HCT116 (cell line): ENCODE results near the gene NIPAL1. TPM values are rescaled to one million over a fixed set of nuclear protein-coding genes. Genes with fewer than 3 reads are reported as not detected.

Source experiments
- ATAC-seq: fragments of 200-7000 bp; cut with Tn5 transposase; 2 replicates; pipeline ENCODE4 v1.9.1; 2020; ENCODE audit warnings: mild to moderate bottlenecking, moderate library complexity
- BruUV-seq: library from RNA; stranded (reverse); fragments of 400-500 nt; replicated peaks from 2 replicates; lab custom pipeline; 2021; lab: Mats Ljungman, UMichigan
- CTCF ChIA-PET: fragments of 300-600 bp; sonication (Branson Sonifier 250); formaldehyde crosslinking; loops from one replicate; lab custom pipeline; 2021; ENCODE audit warnings: antibody characterized with exemption; lab: Charles Lee
- POLR2A ChIA-PET: fragments of 300-600, 350-600 bp; sonication (Branson Sonifier 250); formaldehyde crosslinking; loops from one replicate; lab custom pipeline; 2021; ENCODE audit warnings: antibody characterized with exemption; lab: Charles Lee
- RAD21 ChIA-PET, 2 experiments: fragments of 300-600 bp; sonication (Branson Sonifier 250); formaldehyde crosslinking; loops; one replicate each; lab custom pipeline; 2023; ENCODE audit warnings: low total read pairs in 2 of 2; ENCODE audit not compliant: uncharacterized antibody in 2 of 2, unreplicated experiment in 2 of 2, low non-redundant PET in 1 of 2; lab: Charles Lee
- DNase-seq: peaks from one replicate; pipeline ENCODE4 v3.0.0-alpha.2; 2010; ENCODE audit warnings: low read depth, low spot score
- H2AFZ ChIP-seq: fragments of 200-600 bp; shearing (Covaris generic), sonication (generic); 2 replicates; pipeline ENCODE4 v1.6.1; 2017; ENCODE audit warnings: low read depth, mixed run types, mixed read lengths, antibody characterized with exemption, low read length; ENCODE audit not compliant: poor library complexity, severe bottlenecking
- H3K27ac ChIP-seq: 2 replicates; pipeline ENCODE4 v1.5.1; 2012; ENCODE audit warnings: low read depth, low read length
- H3K27me3 ChIP-seq: fragments of 200-600 bp; sonication (generic); 2 replicates; pipeline ENCODE4 v1.6.1; 2016; ENCODE audit warnings: mixed run types, low read length, mixed read lengths; ENCODE audit not compliant: insufficient read depth
- H3K36me3 ChIP-seq, 2 experiments: fragments of 200-500 bp in 1 of 2; fragments of 200-600 bp in 1 of 2; sonication (Bioruptor generic) in 1 of 2; sonication (generic) in 1 of 2; 2 replicates each; pipeline versions ENCODE4 v1.5.1 to v1.6.1; 2014 to 2016; ENCODE audit warnings: low read length in 2 of 2, inconsistent platforms in 1 of 2, mixed read lengths in 1 of 2, mixed run types in 1 of 2; ENCODE audit not compliant: insufficient read depth in 2 of 2, control insufficient read depth in 1 of 2
- H3K4me1 ChIP-seq, 2 experiments: fragments of 200-600 bp in 1 of 2; sonication (generic) in 1 of 2; 2 replicates each; pipeline versions ENCODE4 v1.5.1 to v1.6.1; 2012 to 2017; ENCODE audit warnings: low read length in 2 of 2, inconsistent platforms in 1 of 2, mild to moderate bottlenecking in 1 of 2, mixed read lengths in 1 of 2, mixed run types in 1 of 2, moderate library complexity in 1 of 2; ENCODE audit not compliant: insufficient read depth in 2 of 2, control insufficient read depth in 1 of 2
- H3K4me2 ChIP-seq: fragments of 200-600 bp; sonication (generic); 2 replicates; pipeline ENCODE4 v1.6.1; 2017; ENCODE audit warnings: mixed run types, low read length, mixed read lengths
- H3K4me3 ChIP-seq, 2 experiments: fragments of 200-600 bp in 1 of 2; sonication (generic) in 1 of 2; replicated peaks in 1 of 2; 2 replicates each; pipeline ENCODE4 v1.5.1; 2011 to 2016; ENCODE audit warnings: low read length in 2 of 2, control low read depth in 1 of 2, low read depth in 1 of 2, mild to moderate bottlenecking in 1 of 2, mixed read lengths in 1 of 2, mixed run types in 1 of 2
- H3K79me2 ChIP-seq: fragments of 200-600 bp; sonication (generic); 2 replicates; pipeline ENCODE4 v1.6.1; 2017; ENCODE audit warnings: mild to moderate bottlenecking, mixed run types, low read length, moderate library complexity, mixed read lengths; ENCODE audit not compliant: insufficient read depth
- H3K9ac ChIP-seq: fragments of 200-600 bp; sonication (generic); 2 replicates; pipeline ENCODE4 v1.6.1; 2016; ENCODE audit warnings: low read length, mixed read lengths
- H3K9me2 ChIP-seq: fragments of 200-600 bp; sonication (generic), shearing (Covaris generic); 2 replicates; pipeline ENCODE4 v1.6.1; 2017; ENCODE audit warnings: mixed run types, mild to moderate bottlenecking, moderate library complexity; ENCODE audit not compliant: insufficient read depth
- H3K9me3 ChIP-seq, 2 experiments: fragments of 200-500 bp in 1 of 2; fragments of 200-600 bp in 1 of 2; sonication (Bioruptor generic) in 1 of 2; sonication (generic) in 1 of 2; 2 replicates each; pipeline ENCODE4 v1.6.1; 2014 to 2017; ENCODE audit warnings: low read length in 2 of 2, mixed read lengths in 2 of 2, inconsistent platforms in 1 of 2, low read depth in 1 of 2, mild to moderate bottlenecking in 1 of 2, mixed run types in 1 of 2, moderate library complexity in 1 of 2; ENCODE audit not compliant: control insufficient read depth in 1 of 2, insufficient read depth in 1 of 2
- H4K20me1 ChIP-seq: fragments of 200-600 bp; sonication (generic), shearing (Covaris generic); 2 replicates; pipeline ENCODE4 v1.6.1; 2017; ENCODE audit warnings: mixed run types, mild to moderate bottlenecking, moderate library complexity; ENCODE audit not compliant: insufficient read depth
- CBX3 ChIP-seq: IDR thresholded peaks from 2 replicates; pipeline ENCODE4 v1.6.1; 2012; ENCODE audit warnings: low read depth
- CEBPB ChIP-seq: IDR thresholded peaks from 2 replicates; pipeline ENCODE4 v1.6.1; 2012; ENCODE audit warnings: low read depth
- CTCF ChIP-seq, 3 experiments: fragments of 200-600 bp in 1 of 3; sonication (generic) in 1 of 3; IDR thresholded peaks in 2 of 3; conservative IDR thresholded peaks in 1 of 3; 2 replicates each; pipeline ENCODE4 v1.5.1; 2012 to 2017; ENCODE audit warnings: low read depth in 2 of 3, low read length in 2 of 3, antibody characterized with exemption in 1 of 3, borderline replicate concordance in 1 of 3, control low read depth in 1 of 3, mild to moderate bottlenecking in 1 of 3, mixed read lengths in 1 of 3, mixed run types in 1 of 3, moderate library complexity in 1 of 3; ENCODE audit not compliant: insufficient read depth in 1 of 3
- EGR1 ChIP-seq: IDR thresholded peaks from 2 replicates; pipeline ENCODE4 v1.6.1; 2012; ENCODE audit warnings: low read depth
- EZH2 ChIP-seq: fragments of 200-600 bp; sonication (generic); IDR thresholded peaks from 2 replicates; pipeline ENCODE4 v1.6.1; 2017; ENCODE audit warnings: antibody characterized with exemption, mixed run types
- EZH2phosphoT487 ChIP-seq: fragments of 200-600 bp; IDR thresholded peaks from 2 replicates; pipeline ENCODE4 v1.6.1; 2018; ENCODE audit warnings: antibody characterized with exemption, borderline replicate concordance
- JUND ChIP-seq: IDR thresholded peaks from 2 replicates; pipeline ENCODE4 v1.6.1; 2012
- POLR2A ChIP-seq: IDR thresholded peaks from 2 replicates; pipeline ENCODE4 v1.7.0; 2011; ENCODE audit warnings: borderline replicate concordance; ENCODE audit not compliant: insufficient read depth, insufficient read length; ENCODE audit errors: extremely low read depth
- POLR2AphosphoS5 ChIP-seq: IDR thresholded peaks from 2 replicates; pipeline ENCODE4 v1.6.1; 2011; ENCODE audit warnings: mild to moderate bottlenecking, low read depth, low read length, moderate library complexity
- RAD21 ChIP-seq: IDR thresholded peaks from 2 replicates; pipeline ENCODE4 v1.6.1; 2012; ENCODE audit warnings: low read depth, mild to moderate bottlenecking
- SP1 ChIP-seq: IDR thresholded peaks from 2 replicates; pipeline ENCODE4 v1.6.1; 2012; ENCODE audit warnings: low read depth
- SRF ChIP-seq: IDR thresholded peaks from 2 replicates; pipeline ENCODE4 v1.6.1; 2012; ENCODE audit warnings: low read depth
- TCF7L2 ChIP-seq: IDR thresholded peaks from 2 replicates; pipeline ENCODE4 v1.7.0; 2011; ENCODE audit warnings: borderline replicate concordance, inconsistent platforms; ENCODE audit not compliant: insufficient read depth, insufficient read length; ENCODE audit errors: extremely low read depth
- ZFX ChIP-seq: fragments of 450-650 bp; IDR thresholded peaks from 2 replicates; pipeline ENCODE4 v1.6.1; 2017
- ZNF274 ChIP-seq: fragments of 200-500 bp; sonication (Bioruptor generic); IDR thresholded peaks from 2 replicates; pipeline ENCODE4 v1.6.1; 2014; ENCODE audit warnings: mild to moderate bottlenecking, low read depth, low read length, inconsistent platforms
- intact Hi-C: fragments of 100-400 bp; cut with micrococcal nuclease; formaldehyde crosslinking; loops from 2 replicates; pipeline ENCODE4 v1.10.0; 2022
- total RNA-seq: library from RNA; stranded (reverse); gene quantifications from one replicate; pipeline ENCODE4 v1.2.1, GENCODE V29; 2021; ENCODE audit not compliant: unreplicated experiment
- TF ChIP-seq, protein P1 (sequence below): IDR thresholded peaks from 2 replicates; pipeline ENCODE4 v1.6.1; 2012; ENCODE audit warnings: low read depth
- TF ChIP-seq, protein P2 (sequence below): IDR thresholded peaks from 2 replicates; pipeline ENCODE4 v1.6.1; 2012
- TF ChIP-seq, protein P3 (sequence below): IDR thresholded peaks from 2 replicates; pipeline ENCODE4 v1.6.1; 2011; ENCODE audit warnings: mild to moderate bottlenecking, low read length, moderate library complexity; ENCODE audit not compliant: insufficient replicate concordance; ENCODE audit errors: extremely low read depth
- TF ChIP-seq, protein P4 (sequence below): IDR thresholded peaks from 2 replicates; pipeline ENCODE4 v1.6.1; 2012

The NIPAL1 gene
- total RNA-seq, 1 experiment from 2014 or later: 7.0 TPM

- TF ChIP-seq, protein P1, sequence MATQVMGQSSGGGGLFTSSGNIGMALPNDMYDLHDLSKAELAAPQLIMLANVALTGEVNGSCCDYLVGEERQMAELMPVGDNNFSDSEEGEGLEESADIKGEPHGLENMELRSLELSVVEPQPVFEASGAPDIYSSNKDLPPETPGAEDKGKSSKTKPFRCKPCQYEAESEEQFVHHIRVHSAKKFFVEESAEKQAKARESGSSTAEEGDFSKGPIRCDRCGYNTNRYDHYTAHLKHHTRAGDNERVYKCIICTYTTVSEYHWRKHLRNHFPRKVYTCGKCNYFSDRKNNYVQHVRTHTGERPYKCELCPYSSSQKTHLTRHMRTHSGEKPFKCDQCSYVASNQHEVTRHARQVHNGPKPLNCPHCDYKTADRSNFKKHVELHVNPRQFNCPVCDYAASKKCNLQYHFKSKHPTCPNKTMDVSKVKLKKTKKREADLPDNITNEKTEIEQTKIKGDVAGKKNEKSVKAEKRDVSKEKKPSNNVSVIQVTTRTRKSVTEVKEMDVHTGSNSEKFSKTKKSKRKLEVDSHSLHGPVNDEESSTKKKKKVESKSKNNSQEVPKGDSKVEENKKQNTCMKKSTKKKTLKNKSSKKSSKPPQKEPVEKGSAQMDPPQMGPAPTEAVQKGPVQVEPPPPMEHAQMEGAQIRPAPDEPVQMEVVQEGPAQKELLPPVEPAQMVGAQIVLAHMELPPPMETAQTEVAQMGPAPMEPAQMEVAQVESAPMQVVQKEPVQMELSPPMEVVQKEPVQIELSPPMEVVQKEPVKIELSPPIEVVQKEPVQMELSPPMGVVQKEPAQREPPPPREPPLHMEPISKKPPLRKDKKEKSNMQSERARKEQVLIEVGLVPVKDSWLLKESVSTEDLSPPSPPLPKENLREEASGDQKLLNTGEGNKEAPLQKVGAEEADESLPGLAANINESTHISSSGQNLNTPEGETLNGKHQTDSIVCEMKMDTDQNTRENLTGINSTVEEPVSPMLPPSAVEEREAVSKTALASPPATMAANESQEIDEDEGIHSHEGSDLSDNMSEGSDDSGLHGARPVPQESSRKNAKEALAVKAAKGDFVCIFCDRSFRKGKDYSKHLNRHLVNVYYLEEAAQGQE: no peak
- TF ChIP-seq, protein P2, sequence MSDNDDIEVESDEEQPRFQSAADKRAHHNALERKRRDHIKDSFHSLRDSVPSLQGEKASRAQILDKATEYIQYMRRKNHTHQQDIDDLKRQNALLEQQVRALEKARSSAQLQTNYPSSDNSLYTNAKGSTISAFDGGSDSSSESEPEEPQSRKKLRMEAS: no peak
- no peak for TF ChIP-seq SP1
- TF ChIP-seq, protein P3, sequence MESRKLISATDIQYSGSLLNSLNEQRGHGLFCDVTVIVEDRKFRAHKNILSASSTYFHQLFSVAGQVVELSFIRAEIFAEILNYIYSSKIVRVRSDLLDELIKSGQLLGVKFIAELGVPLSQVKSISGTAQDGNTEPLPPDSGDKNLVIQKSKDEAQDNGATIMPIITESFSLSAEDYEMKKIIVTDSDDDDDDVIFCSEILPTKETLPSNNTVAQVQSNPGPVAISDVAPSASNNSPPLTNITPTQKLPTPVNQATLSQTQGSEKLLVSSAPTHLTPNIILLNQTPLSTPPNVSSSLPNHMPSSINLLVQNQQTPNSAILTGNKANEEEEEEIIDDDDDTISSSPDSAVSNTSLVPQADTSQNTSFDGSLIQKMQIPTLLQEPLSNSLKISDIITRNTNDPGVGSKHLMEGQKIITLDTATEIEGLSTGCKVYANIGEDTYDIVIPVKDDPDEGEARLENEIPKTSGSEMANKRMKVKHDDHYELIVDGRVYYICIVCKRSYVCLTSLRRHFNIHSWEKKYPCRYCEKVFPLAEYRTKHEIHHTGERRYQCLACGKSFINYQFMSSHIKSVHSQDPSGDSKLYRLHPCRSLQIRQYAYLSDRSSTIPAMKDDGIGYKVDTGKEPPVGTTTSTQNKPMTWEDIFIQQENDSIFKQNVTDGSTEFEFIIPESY: no peak
Observed at GRCh38 chr4:48037117-48037462, 20.5 kb downstream of the NIPAL1 start (continued).

DNA sequence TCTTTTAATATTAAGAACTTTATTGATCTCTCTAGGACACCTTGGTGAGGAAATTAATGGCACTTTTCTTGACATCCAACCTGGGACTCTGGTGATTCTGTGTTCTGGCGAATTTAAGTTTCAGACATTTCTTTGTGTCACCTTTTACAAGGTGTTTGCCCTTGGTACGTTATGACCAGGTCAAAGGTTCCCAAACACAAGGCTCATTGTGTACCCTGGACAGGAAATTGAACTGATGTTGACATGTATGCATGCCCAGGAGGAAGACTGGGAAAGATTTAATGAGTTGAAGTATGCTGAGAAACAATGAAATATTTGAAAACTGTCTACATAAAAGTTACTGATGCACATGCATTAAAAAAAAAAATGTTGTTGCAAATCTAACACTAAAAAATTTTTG is 22.1 kb downstream of the NIPAL1 start:
- Histone ChIP-seq H3K27ac (no peak overlapping the region), H2AFZ (no peak overlapping the region), H3K9ac (no peak overlapping the region), H3K9me3 (no peaks in the 10 kb centered on the region), H4K20me1 (no peaks in the 10 kb centered on the region), H3K4me2 (no peak overlapping the region), H3K9me2 (no peaks in the 10 kb centered on the region), H3K27me3 (no peaks in the 10 kb centered on the region), H3K4me1 (no peaks in the 10 kb centered on the region), H3K79me2 (no peaks in the 10 kb centered on the region), H3K4me3 (no peak overlapping the region), H3K36me3 (peaks cover 0 to 3% of the 10 kb centered on the region in 2 experiments; a peak in 1 of 4 replicates)
- POLR2A ChIA-PET: no interaction called here
- CTCF ChIA-PET: no interaction called here
- RAD21 ChIA-PET: no interaction called here
- intact Hi-C loops: no loop called here
- no TSS peak for BruUV-seq
- ATAC-seq: no peak
- DNase-seq: no peak
- TF ChIP-seq EZH2 (no peak), TCF7L2 (no peak), JUND (no peak), ZNF274 (no peak), POLR2AphosphoS5 (no peak), RAD21 (no peak), EGR1 (no peak), POLR2A (no peak), CEBPB (no peak), SRF (no peak), ZFX (no peak), CTCF (IDR thresholded peaks at IDR 0.05 in 2 of 3, conservative IDR thresholded peaks at IDR 0.05 in 1 of 3; ENCODE audit: borderline replicate concordance in 1 of 3, insufficient read depth in 1 of 3, low read depth in 2 of 3, low read length in 2 of 3) (no peak), EZH2phosphoT487 (no peak), CBX3 (no peak)
- TF ChIP-seq, protein P4, sequence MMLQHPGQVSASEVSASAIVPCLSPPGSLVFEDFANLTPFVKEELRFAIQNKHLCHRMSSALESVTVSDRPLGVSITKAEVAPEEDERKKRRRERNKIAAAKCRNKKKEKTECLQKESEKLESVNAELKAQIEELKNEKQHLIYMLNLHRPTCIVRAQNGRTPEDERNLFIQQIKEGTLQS: no peak
